Astrocyte (in vitro differentiated cells and primary cell): Measurements from ENCODE around the gene GIPC3. TPM values are rescaled to one million over a fixed set of nuclear protein-coding genes. Genes with fewer than 3 reads are reported as not detected.
"Not testable (repeated sequence)": the region's sequence is repeated elsewhere in the genome, so short reads cannot be mapped to it uniquely, and the experiment has no call there.

ENCODE experiments used
- DNase-seq: peaks from one replicate; pipeline ENCODE4 v3.0.0-alpha.2; 2010; ENCODE audit warnings: low read depth
- FAIRE-seq: peaks from 2 replicates; lab custom pipeline; 2011; peaks lifted over from hg19 to GRCh38; lab: Jason Lieb, UNC
- H2AFZ ChIP-seq: 2 replicates; pipeline ENCODE4 v1.6.0; 2012; ENCODE audit warnings: low read depth, low read length, inconsistent platforms
- H3K27ac ChIP-seq: 2 replicates; pipeline ENCODE4 v1.5.1; 2011; ENCODE audit warnings: low read depth, low read length, inconsistent platforms
- H3K27me3 ChIP-seq: 2 replicates; pipeline ENCODE4 v1.6.0; 2011; ENCODE audit warnings: low read length, inconsistent platforms; ENCODE audit not compliant: insufficient read depth
- H3K36me3 ChIP-seq: 2 replicates; pipeline ENCODE4 v1.5.1; 2011; ENCODE audit warnings: low read length, inconsistent platforms; ENCODE audit not compliant: insufficient read depth
- H3K4me1 ChIP-seq: 2 replicates; pipeline ENCODE4 v1.5.1; 2011; ENCODE audit warnings: low read length, inconsistent platforms; ENCODE audit not compliant: insufficient read depth
- H3K4me2 ChIP-seq: 2 replicates; pipeline ENCODE4 v1.6.0; 2012; ENCODE audit warnings: low read length, inconsistent platforms
- H3K4me3 ChIP-seq: 2 replicates; pipeline ENCODE4 v1.5.1; 2011; ENCODE audit warnings: low read depth, mild to moderate bottlenecking, low read length, inconsistent platforms; ENCODE audit not compliant: insufficient read depth
- H3K79me2 ChIP-seq: 2 replicates; pipeline ENCODE4 v1.6.0; 2012; ENCODE audit warnings: mild to moderate bottlenecking, low read length, inconsistent platforms; ENCODE audit not compliant: insufficient read depth
- H3K9ac ChIP-seq: 2 replicates; pipeline ENCODE4 v1.6.0; 2012; ENCODE audit warnings: mild to moderate bottlenecking, low read length, inconsistent platforms
- H3K9me3 ChIP-seq: 2 replicates; pipeline ENCODE4 v1.5.1; 2012; ENCODE audit warnings: low read depth, mild to moderate bottlenecking, low read length, inconsistent platforms; ENCODE audit not compliant: insufficient read depth
- H4K20me1 ChIP-seq: 2 replicates; pipeline ENCODE4 v1.6.0; 2012; ENCODE audit warnings: low read length, inconsistent platforms; ENCODE audit not compliant: insufficient read depth
- H3K27ac Mint-ChIP-seq: one replicate; pipeline ENCODE4 v1.8.0; 2021; ENCODE audit warnings: mild to moderate bottlenecking, mixed read lengths; ENCODE audit not compliant: unreplicated experiment
- H3K27me3 Mint-ChIP-seq: one replicate; pipeline ENCODE4 v1.8.0; 2021; ENCODE audit warnings: low read depth, mixed read lengths; ENCODE audit not compliant: unreplicated experiment
- H3K36me3 Mint-ChIP-seq: one replicate; pipeline ENCODE4 v1.8.0; 2021; ENCODE audit warnings: low read depth, mixed read lengths; ENCODE audit not compliant: unreplicated experiment
- H3K4me1 Mint-ChIP-seq: one replicate; pipeline ENCODE4 v1.8.0; 2021; ENCODE audit warnings: low read depth, mixed read lengths; ENCODE audit not compliant: unreplicated experiment
- H3K4me3 Mint-ChIP-seq: one replicate; pipeline ENCODE4 v1.8.0; 2021; ENCODE audit warnings: mild to moderate bottlenecking, moderate library complexity, mixed read lengths; ENCODE audit not compliant: unreplicated experiment
- H3K9me3 Mint-ChIP-seq: one replicate; pipeline ENCODE4 v1.8.0; 2021; ENCODE audit warnings: mild to moderate bottlenecking, mixed read lengths; ENCODE audit not compliant: unreplicated experiment
- EZH2 ChIP-seq: IDR thresholded peaks from 2 replicates; pipeline ENCODE4 v1.6.1; 2012; ENCODE audit warnings: mild to moderate bottlenecking, low read length, inconsistent platforms; ENCODE audit not compliant: insufficient read depth
- total RNA-seq: library from RNA; stranded (reverse); gene quantifications from 2 replicates; pipeline ENCODE4 v1.2.1, GENCODE V29; 2021
- TF ChIP-seq, protein P1 (sequence below): IDR thresholded peaks from 2 replicates; pipeline ENCODE4 v1.5.1; 2011; ENCODE audit warnings: low read depth, mild to moderate bottlenecking, inconsistent platforms, low read length, moderate library complexity; ENCODE audit not compliant: insufficient read depth

GIPC3 gene
- total RNA-seq, 1 donor from 2014 or later: 0.09 TPM

DNA sequence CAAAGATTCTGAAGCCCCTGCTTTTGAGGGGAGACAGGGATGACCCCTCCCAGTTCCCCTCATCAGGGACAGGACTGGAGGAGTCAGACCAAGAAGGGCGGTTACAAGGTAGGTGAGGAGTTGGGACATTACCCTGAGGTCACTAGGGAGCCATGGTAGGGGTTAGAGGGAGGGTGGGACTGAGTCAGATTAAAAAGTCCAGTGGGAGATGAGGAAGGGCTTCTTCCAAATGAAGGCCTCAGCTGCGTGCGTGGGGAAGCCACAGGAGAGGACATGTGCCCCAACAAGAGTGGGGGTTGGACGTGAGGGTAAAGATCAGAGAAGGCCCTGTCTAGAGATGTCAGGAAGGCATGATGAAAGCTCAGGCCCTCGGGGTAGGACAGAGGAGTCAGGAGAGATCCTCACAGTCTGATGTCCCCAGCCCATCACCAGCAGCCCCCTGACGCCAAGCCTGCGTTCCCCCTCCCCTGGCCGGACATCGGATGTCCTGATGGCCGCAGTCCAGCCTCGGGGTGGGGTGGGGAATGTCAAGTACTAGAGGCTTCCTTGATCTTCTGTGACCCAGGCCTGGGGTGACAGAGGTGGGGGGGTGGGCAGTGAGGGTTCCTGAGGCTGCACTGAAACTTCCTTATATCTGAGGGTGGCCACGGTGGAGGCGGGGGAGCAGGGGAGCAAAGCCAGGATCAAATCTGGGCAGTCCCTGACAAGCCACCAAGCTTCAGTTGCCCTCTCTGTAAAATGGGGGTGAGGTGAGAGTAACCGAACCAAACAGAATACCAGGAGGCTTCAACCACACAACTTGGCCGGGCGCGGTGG lies 21.4 kb upstream of the GIPC3 start:
- no peaks in the 10 kb centered on the region for H4K20me1 ChIP-seq
- FAIRE-seq: no peak
- Mint-ChIP-seq H3K4me1 (no peaks in the 10 kb centered on the region), H3K36me3 (peaks cover 4% of the 10 kb centered on the region), H3K27ac (no peak overlapping the region), H3K27me3 (no peaks in the 10 kb centered on the region), H3K9me3 (no peaks in the 10 kb centered on the region), H3K4me3 (no peak overlapping the region)
- TF ChIP-seq, protein P1, sequence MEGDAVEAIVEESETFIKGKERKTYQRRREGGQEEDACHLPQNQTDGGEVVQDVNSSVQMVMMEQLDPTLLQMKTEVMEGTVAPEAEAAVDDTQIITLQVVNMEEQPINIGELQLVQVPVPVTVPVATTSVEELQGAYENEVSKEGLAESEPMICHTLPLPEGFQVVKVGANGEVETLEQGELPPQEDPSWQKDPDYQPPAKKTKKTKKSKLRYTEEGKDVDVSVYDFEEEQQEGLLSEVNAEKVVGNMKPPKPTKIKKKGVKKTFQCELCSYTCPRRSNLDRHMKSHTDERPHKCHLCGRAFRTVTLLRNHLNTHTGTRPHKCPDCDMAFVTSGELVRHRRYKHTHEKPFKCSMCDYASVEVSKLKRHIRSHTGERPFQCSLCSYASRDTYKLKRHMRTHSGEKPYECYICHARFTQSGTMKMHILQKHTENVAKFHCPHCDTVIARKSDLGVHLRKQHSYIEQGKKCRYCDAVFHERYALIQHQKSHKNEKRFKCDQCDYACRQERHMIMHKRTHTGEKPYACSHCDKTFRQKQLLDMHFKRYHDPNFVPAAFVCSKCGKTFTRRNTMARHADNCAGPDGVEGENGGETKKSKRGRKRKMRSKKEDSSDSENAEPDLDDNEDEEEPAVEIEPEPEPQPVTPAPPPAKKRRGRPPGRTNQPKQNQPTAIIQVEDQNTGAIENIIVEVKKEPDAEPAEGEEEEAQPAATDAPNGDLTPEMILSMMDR: no peak
- H3K27me3 ChIP-seq: no peaks in the 10 kb centered on the region
- H3K4me1 ChIP-seq: peaks cover 14% of the 10 kb centered on the region
- H3K4me3 ChIP-seq: no peak overlapping the region
- no peaks in the 10 kb centered on the region for H3K36me3 ChIP-seq
- no peak for DNase-seq
- H3K27ac ChIP-seq: no peak overlapping the region
- H3K9ac ChIP-seq: no peak overlapping the region
- no peaks in the 10 kb centered on the region for H3K9me3 ChIP-seq
- H3K79me2 ChIP-seq: no peaks in the 10 kb centered on the region
- no peak overlapping the region for H2AFZ ChIP-seq
- H3K4me2 ChIP-seq: no peak overlapping the region

DNA sequence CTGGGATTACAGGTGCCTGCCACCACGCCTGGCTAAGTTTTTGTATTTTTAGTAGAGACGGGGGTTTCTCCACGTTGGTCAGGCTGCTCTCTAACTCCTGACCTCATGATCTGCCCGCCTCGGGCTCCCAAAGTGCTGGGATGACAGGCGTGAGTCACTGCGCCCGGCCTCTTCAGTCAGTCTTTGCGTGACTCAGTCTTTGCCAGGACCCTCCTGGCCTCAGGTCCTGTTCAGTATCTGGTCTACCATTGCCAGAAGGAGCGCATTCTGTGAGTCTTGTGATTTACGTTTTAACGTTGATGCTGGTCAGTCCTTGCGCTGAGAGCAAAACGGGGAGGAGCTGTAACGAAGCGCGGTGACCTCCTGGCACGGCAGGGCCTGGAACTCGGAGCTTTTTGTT lies 20.1 kb upstream of the GIPC3 start:
- Histone ChIP-seq H3K27ac (peak overlapping the region; percentile 36), H3K27me3 (no peaks in the 10 kb centered on the region), H3K9me3 (no peaks in the 10 kb centered on the region), H3K79me2 (no peaks in the 10 kb centered on the region), H2AFZ (no peak overlapping the region), H4K20me1 (no peaks in the 10 kb centered on the region), H3K4me1 (peaks cover 14% of the 10 kb centered on the region), H3K4me3 (no peak overlapping the region), H3K4me2 (peak overlapping the region; percentile 34), H3K36me3 (no peaks in the 10 kb centered on the region), H3K9ac (no peak overlapping the region)
- H3K4me3 Mint-ChIP-seq: no peak overlapping the region
- DNase-seq: peak; percentile 84
- H3K4me1 Mint-ChIP-seq: no peaks in the 10 kb centered on the region
- FAIRE-seq: no peak
- H3K36me3 Mint-ChIP-seq: peaks cover 4% of the 10 kb centered on the region
- TF ChIP-seq EZH2: no peak
- TF ChIP-seq, protein P1: no peak
- no peaks in the 10 kb centered on the region for H3K27me3 Mint-ChIP-seq
- no peak overlapping the region for H3K27ac Mint-ChIP-seq
- no peaks in the 10 kb centered on the region for H3K9me3 Mint-ChIP-seq

DNA sequence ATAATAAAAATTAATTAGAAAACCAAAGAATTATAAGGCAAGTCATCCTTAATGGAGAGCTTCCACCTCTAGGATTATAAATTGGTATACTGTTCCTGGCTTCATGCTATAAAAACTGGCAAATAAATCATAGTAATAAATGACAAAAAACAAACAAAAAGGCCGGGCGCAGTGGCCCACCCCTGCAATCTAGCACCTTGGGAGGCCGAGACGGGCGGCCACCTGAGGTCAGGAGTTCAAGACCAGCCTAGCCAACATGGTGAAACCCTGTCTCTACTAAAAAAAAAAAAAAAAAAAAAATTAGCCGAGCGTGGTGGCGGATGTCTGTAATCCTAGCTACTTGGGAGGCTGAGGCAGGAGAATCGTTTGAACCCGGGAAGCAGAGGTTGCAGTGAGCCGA lies 15.2 kb upstream of the GIPC3 start:
- H3K4me1 Mint-ChIP-seq, FAIRE-seq: not testable (repeated sequence)

More for the DNA sequence above, 15.2 kb upstream of the GIPC3 start:
- not testable (repeated sequence) for H3K9ac ChIP-seq, H4K20me1 ChIP-seq, H3K9me3 Mint-ChIP-seq, H3K27ac ChIP-seq, H3K4me2 ChIP-seq, H3K36me3 ChIP-seq, H3K9me3 ChIP-seq, H3K4me3 Mint-ChIP-seq, DNase-seq, H3K79me2 ChIP-seq, H3K4me3 ChIP-seq, H3K27ac Mint-ChIP-seq, H3K27me3 Mint-ChIP-seq, H3K36me3 Mint-ChIP-seq, H3K4me1 ChIP-seq, H3K27me3 ChIP-seq, H2AFZ ChIP-seq
